Measurements from ENCODE around the gene CNBP. TPM values are rescaled to one million over a fixed set of nuclear protein-coding genes. Genes with fewer than 3 reads are reported as not detected.

The CNBP gene
- total RNA-seq (2011; cell fraction: chromatin; rRNA removed; ENCODE audit: low replicate concordance) = 92.9 and 163 TPM in 2 replicates
- 61.9 and 72.2 TPM in 2 replicates for total RNA-seq (2011; cell fraction: nucleolus; rRNA removed)
- total RNA-seq (2011; cell fraction: nucleoplasm; rRNA removed) = 89.3 and 110 TPM in 2 replicates
- total RNA-seq (2014; rRNA removed) (283 and 284 TPM in 2 replicates), total RNA-seq (2014; rRNA removed; fragmentation: Illumina TruSeq; extraction: Trizol) (338 and 375 TPM in 2 replicates), total RNA-seq (2015; rRNA removed; fragmentation: Illumina TruSeq; extraction: Trizol) (321 and 348 TPM in 2 replicates), total RNA-seq (2021) (331 and 354 TPM in 2 replicates), polyA plus RNA-seq (2011; rRNA removed) (387 and 478 TPM in 2 replicates), polyA plus RNA-seq (2014; fragmentation: Illumina TruSeq; extraction: Trizol) (390 and 412 TPM in 2 replicates), polyA plus RNA-seq (2014; fragmentation: Nextera tagmentation; extraction: Ambion mirVana) (100 to 1,000 TPM; 708 to 717 TPM), polyA plus RNA-seq (2014; rRNA removed) (404 and 421 TPM in 2 replicates), polyA minus RNA-seq (2011; rRNA and poly(A)+ RNA removed) (394 and 432 TPM in 2 replicates), Bru-seq, nascent RNA (percentile 97 among the genes with signal in this experiment), BruChase-seq, experiment 1, labeled RNA remaining after a 2-hour chase (percentile 98 among the genes with signal in this experiment), BruChase-seq, experiment 2, labeled RNA remaining after a 6-hour chase (percentile 98 among the genes with signal in this experiment)
- polyA plus RNA-seq (2011; cell fraction: cytosol; rRNA removed) = 251 and 375 TPM in 2 replicates
- 114 and 190 TPM in 2 replicates for polyA plus RNA-seq (2011; cell fraction: nucleus; rRNA removed)
- 291 and 314 TPM in 2 replicates for polyA plus RNA-seq (2012)
- polyA minus RNA-seq (2011; cell fraction: cytosol; rRNA and poly(A)+ RNA removed) = 139 and 145 TPM in 2 replicates
- 33.1 and 62.2 TPM in 2 replicates for polyA minus RNA-seq (2011; cell fraction: nucleus; rRNA and poly(A)+ RNA removed)
- long read RNA-seq, experiment 1, transcript CNBP-204 (5 exons, 1,641 nt) = minor isoform, 137 of 1,586 reads
- long read RNA-seq, experiment 1, transcript CNBP-207 (5 exons, 1,626 nt) = major isoform, 513 of 1,586 reads
- long read RNA-seq, experiment 1, transcript CNBP-208 (5 exons, 1,549 nt) = minor isoform, 40 of 1,586 reads
- long read RNA-seq, experiment 1, transcript CNBP-201 (5 exons, 1,664 nt) = minor isoform, 385 of 1,586 reads
- long read RNA-seq, experiment 1, partial matches to known transcripts = 66 of 1,586 reads
- long read RNA-seq, experiment 1, other reads (novel, unspliced or antisense) = 432 of 1,586 reads
- long read RNA-seq, experiment 2, transcript CNBP-207 (5 exons, 1,626 nt) = major isoform, 110 of 381 reads
- long read RNA-seq, experiment 2, transcript CNBP-208 (5 exons, 1,549 nt) = minor isoform, 10 of 381 reads
- long read RNA-seq, experiment 2, transcript CNBP-204 (5 exons, 1,641 nt) = minor isoform, 16 of 381 reads
- long read RNA-seq, experiment 2, transcript CNBP-201 (5 exons, 1,664 nt) = minor isoform, 78 of 381 reads
- long read RNA-seq, experiment 2, partial matches to known transcripts = 115 of 381 reads
- long read RNA-seq, experiment 2, other reads (novel, unspliced or antisense) = 48 of 381 reads
- long read RNA-seq, experiment 3, transcript CNBP-208 (5 exons, 1,549 nt) = minor isoform, 15 of 926 reads
- long read RNA-seq, experiment 3, transcript CNBP-201 (5 exons, 1,664 nt) = minor isoform, 272 of 926 reads
- long read RNA-seq, experiment 3, transcript CNBP-204 (5 exons, 1,641 nt) = minor isoform, 80 of 926 reads
- long read RNA-seq, experiment 3, transcript CNBP-207 (5 exons, 1,626 nt) = major isoform, 359 of 926 reads
- long read RNA-seq, experiment 3, partial matches to known transcripts = 13 of 926 reads
- long read RNA-seq, experiment 3, other reads (novel, unspliced or antisense) = 177 of 926 reads

DNA sequence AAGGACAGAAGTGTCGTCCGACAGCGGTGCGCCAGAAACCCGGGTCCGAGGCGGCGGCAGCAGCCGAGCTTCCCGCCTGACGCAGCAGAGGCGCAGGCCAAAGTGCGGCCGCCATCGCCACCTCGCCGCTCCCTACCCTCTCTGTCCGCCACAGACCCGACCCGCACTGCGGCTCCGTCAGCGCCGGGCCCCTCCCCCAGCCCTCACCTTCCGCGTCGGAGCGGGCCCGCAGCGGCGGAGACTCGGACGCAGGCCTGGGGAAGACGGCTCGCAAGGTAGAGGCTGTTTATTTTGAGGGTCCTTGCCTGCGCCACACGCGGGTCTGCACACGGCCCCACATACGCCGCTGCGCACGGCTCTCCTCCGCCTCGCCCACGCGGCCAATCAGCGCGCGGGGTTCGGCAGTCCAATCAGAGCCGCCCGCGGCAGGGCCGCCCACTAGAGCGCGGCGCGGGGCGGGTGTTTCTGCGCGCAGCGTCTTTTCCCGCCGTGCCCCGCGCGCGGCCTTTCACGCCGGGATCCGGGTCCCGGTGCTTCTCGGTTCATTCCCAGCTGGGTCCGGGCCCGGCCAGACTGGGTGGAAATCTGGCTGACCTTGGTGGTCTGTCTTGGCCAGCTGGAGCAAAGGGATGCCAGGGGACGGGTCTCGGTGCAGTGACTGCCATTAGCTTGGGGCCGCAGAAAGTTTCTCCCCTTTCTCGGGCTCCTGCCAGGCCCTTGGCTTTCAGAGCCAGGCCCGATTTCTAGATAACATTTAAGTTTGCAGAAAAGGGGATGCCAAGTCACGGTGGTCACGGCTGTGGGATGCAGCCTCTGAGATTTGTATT, at the start of gene CNBP:
CNBP (minus strand) TSS at position 328 of the 827 bp plus-strand sequence. CDS start 12,139 bp downstream, outside the sequence.
- peaks cover 28% of the 10 kb centered on the region for H4K20me1 ChIP-seq (replicated peaks; ENCODE audit: control insufficient read depth, insufficient read depth, low read length)
- H3K9ac ChIP-seq (ENCODE audit: insufficient read depth in 1 of 2, low read depth in 2 of 2, low read length in 2 of 2) = peak within 1 kb of the TSS; percentile 99 to 100
- peaks cover 31% of the 10 kb centered on the region for H3K36me3 ChIP-seq (ENCODE audit: control insufficient read depth, insufficient read depth, low read length)
- no TSS peak for BruUV-seq (replicated peaks)
- H3K27me3 ChIP-seq (ENCODE audit: control insufficient read depth in 2 of 2, insufficient read depth in 2 of 2, low read length in 2 of 2) = no peaks in the 10 kb centered on the region
- intact Hi-C loops (cut with micrococcal nuclease) (loop anchor here (2.0 to 5.0 kb wide), 2 partner anchors 44 to 55 kb away; no protein-coding TSS in a partner anchor), in situ Hi-C loops (cut with MboI) (no loop called here)
- H3K27ac ChIP-seq (ENCODE audit: extremely low read depth, low read depth, low read length) = peak within 1 kb of the TSS; percentile 99
- ChIA-PET CTCF (ENCODE audit: low intra/inter-chr PET ratio) (no interaction called here), POLR2A (interaction anchor here (0.6 to 2.1 kb wide), 11 partner anchors 8 to 265 kb away, joined by 3 to 9 read pairs (median 3); no protein-coding TSS in a partner anchor)
- H3K4me3 ChIP-seq = peak within 1 kb of the TSS; percentile 73
- H3K79me2 ChIP-seq (ENCODE audit: control insufficient read depth, insufficient read depth, low read length) = peaks cover 72% of the 10 kb centered on the region
- FAIRE-seq (peak; percentile 77), DNase-seq (ENCODE audit: extremely low read depth in 1 of 4, low spot score in 3 of 4) (peak; percentile 91 to 95 (median 92)), ATAC-seq (peak; percentile 95)
- no peaks in the 10 kb centered on the region for H3K9me3 ChIP-seq (replicated peaks; ENCODE audit: control insufficient read depth, insufficient read depth, low read depth, low read length)
- peak within 1 kb of the TSS; percentile 94 for H3K4me2 ChIP-seq (ENCODE audit: insufficient read depth, low read length)
- H3K4me1 ChIP-seq (replicated peaks in 1 of 2; ENCODE audit: control insufficient read depth in 2 of 2, insufficient read depth in 2 of 2, low read length in 2 of 2) = peaks cover 15 to 16% of the 10 kb centered on the region in 2 experiments; a peak in 4 of 5 replicates
- 1% methylated on average over 34 of the region's 83 CpGs for WGBS (ENCODE audit: insufficient coverage, low coverage, missing lambda C conversion rate)
- H2AFZ ChIP-seq (ENCODE audit: low read depth, low read length) = peak within 1 kb of the TSS; percentile 74
- H3K9me1 ChIP-seq (ENCODE audit: control insufficient read depth, insufficient read depth, low read length) = no peaks in the 10 kb centered on the region
- TF ChIP-seq IRF2 (CRISPR knock-in tag; IDR thresholded peaks at IDR 0.05) (no peak), MAFF (IDR thresholded peaks at IDR 0.05; ENCODE audit: low read length) (no peak), MYC (IDR thresholded peaks at IDR 0.05; ENCODE audit: low read depth, low read length) (peak; percentile 90), MYC (CRISPR knock-in tag; IDR thresholded peaks at IDR 0.05; ENCODE audit: borderline replicate concordance, low read depth) (peak; percentile 79; the same call in 1 of the 2 replicates), DMBX1 (CRISPR knock-in tag; IDR thresholded peaks at IDR 0.05; ENCODE audit: borderline replicate concordance) (no peak), RAD21 (CRISPR knock-in tag; conservative IDR thresholded peaks at IDR 0.05 in 1 of 2, IDR thresholded peaks at IDR 0.05 in 1 of 2) (no peak), PHF21A (IDR thresholded peaks at IDR 0.05; ENCODE audit: borderline replicate concordance, low read depth) (peak; percentile 91; the same call in 1 of the 2 replicates), ATF7 (IDR thresholded peaks at IDR 0.05) (peak; percentile 54; the same call in 1 of the 2 replicates), OTX1 (CRISPR knock-in tag; IDR thresholded peaks at IDR 0.05) (no peak), SP1 (CRISPR knock-in tag; IDR thresholded peaks at IDR 0.05) (peak; percentile 74), ZBTB7A (IDR thresholded peaks at IDR 0.05; ENCODE audit: borderline replicate concordance, control insufficient read depth, low read depth, low read length) (peak; percentile 62; the same call in 1 of the 2 replicates)
- TF ChIP-seq, protein P1, sequence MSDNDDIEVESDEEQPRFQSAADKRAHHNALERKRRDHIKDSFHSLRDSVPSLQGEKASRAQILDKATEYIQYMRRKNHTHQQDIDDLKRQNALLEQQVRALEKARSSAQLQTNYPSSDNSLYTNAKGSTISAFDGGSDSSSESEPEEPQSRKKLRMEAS (CRISPR knock-in tag; IDR thresholded peaks at IDR 0.05) = peak; percentile 70

Measured in K562 (cell line).